ENCODE measurements around the gene SF3B2.
"Not testable (repeated sequence)": the region's sequence is repeated elsewhere in the genome, so short reads cannot be mapped to it uniquely, and the experiment has no call there.

Gene SF3B2

DNA sequence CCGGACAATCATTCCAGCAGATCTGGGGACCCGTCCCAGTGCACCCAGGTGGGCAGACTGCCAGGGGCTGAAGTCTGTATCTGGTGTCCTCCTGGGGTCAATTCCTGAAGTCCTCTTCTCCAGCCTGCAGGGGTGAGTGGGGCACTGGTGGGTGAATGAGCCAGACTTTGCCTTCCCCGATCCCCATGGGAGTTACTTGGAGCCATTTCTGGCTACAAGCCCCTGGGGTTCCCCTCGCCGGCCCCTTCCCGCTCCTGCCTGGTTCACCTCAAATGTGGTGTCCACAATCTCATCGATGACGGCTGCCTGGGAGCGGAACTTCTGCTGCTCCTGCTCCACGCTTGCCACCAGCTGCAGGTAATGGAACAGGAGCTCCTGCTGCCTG is 35.4 kb upstream of the SF3B2 start:
- FAIRE-seq: no peak

DNA sequence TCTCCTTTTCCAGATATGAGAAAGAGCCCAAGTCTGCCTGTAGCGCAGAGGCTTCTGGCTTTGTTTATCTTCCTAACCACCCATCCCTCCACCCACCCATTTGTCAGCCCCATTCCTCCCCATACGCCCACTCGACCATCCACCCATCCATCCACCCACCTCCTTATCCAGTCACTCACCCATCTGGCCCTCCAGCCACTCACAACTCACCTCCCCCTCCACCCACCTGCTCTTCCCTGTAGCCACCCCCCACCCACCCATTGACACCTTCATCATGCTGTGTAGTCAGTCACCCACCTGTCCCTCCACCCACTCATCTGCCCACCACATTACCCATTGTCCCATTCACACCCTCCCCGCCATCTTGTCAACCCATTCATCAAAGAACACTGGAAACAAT is 34.8 kb upstream of the SF3B2 start:
- no peak for FAIRE-seq

DNA sequence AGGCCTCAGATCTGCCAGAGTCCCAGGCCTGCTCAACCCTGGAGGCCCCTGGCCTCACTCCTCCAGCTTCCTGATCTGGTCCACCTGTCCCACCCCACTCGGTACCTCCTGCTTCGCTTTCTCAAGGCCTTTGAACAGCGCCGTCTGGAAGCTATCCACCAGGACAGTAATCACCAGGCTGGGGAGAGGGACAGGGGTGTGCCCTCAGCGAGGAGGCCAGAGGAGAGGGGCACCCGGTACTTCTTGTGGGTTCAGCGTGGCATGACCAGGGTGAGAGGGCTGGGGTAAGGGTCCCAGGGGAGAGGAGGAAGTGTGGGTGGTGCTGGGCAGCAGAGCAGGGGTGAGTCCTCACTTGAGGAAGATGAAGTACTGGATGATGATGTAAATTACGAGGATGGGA is 32.0 kb upstream of the SF3B2 start:
- FAIRE-seq: no peak

DNA sequence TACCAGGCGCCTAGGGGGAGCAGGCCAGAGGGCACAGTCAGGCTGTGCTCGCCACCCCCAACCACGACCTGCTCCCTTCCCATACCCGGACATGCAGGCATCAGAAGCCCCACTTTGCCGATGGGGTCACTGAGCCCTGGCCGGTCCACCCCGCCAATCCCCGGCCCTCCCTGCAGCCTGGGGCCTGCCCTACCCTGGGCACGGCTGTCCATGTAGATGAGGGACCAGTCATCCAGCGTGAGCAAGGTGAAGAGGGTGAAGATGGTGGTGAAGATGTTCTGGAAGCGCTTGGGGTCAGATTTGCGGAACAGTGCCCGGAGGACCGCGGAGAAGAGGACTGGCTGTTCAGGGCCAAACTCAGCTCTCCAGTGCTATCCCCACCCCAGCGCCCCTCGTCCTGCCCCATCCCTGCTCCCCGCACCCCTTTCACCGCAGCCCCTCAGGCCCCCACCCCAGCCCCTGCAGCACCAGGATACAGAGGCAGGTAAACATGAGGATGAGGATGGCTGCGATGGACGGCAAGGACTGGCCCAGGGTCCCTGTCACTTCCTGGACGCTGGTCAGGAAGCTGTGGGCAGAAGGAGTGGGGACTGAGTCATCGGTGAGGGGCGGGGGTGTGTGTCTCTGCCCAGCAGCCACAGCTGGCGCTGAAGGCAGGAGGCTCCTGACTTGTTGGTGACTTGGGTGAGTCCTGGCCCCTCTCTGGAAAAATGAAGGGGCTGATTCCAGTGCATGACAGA is 31.4 kb upstream of the SF3B2 start:
- no peak for FAIRE-seq

DNA sequence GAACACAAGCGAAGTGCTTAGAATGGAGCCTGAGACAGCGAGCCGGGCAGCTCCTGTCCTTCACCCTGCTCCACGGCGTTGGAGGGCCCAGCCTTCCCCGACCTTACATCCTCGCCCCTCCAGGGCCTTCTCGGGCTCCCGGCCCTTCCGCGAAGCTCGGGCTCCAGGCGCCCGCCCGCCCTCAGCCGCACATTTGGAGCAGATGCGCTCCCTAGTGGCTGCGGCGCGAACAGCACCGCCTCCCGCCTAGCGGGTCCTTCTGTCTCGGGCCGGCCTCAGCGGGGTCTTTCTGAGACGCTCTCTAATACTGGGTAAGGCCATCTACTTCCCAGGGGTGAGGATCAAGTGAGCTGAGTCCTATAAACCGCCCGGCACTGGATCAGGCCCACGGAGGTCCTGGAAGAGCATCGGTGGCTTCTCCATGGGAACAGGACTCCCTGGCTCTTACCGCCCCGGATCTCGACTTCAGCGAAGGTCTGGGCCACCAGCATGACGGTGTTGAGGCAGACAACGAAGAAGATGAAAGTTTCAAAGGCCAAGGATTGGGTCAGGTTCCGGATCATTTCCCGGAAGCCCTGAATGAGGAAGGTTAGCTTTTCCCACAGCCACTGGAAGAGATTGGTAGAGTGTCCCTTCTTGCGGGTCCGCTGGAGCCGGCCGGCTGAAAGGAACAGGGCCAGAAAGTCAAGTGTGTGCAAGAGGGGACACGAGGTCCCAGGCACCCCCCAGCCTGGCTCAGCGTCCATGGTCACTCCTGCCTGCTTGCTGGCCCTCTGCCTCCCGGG is 29.6 kb upstream of the SF3B2 start:
- no peak for FAIRE-seq

DNA sequence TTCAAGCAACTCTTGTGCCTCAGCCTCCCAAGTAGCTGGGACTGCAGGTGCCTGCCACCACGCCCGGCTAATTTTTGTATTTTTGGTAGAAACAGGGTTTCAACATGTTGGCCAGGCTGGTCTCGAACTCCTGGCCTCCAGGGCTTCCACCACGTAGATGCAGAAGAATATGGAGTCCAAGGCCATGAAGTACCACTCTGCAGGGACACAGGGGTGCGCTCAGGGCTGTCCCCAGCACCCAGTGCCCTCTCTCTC is 29.1 kb upstream of the SF3B2 start:
- FAIRE-seq: not testable (repeated sequence)

DNA sequence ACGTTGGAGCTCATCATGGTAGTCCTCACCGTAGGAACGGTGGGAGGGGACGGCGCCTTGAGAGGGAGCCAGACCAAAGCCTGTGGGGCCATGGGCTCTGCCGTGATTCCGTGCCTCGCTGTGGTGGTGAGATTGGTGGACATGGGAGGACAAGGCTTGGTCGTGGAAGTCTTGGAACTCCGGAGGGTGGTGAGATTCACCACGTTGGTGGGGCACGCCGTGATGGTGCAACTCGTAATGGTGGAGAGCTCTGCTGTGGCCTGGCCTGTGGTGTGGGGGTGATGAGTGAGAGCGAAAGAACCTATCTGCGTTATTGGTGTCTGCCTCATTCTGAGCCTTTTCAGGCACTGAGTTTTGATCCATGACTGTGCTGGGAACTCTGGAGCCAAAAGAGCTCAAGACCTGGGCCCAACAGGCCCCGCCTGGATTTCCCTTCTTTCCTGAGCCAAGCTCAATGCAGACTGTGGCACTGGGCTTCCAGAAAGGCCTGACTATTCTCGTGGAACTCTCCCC is 26.1 kb upstream of the SF3B2 start, which contains the start of gene CATSPER1:
TSS of gene CATSPER1 (minus strand) at position 463 of the 513 bp plus-strand sequence. CDS start at position 363, 100 bp downstream.
- FAIRE-seq: no peak

DNA sequence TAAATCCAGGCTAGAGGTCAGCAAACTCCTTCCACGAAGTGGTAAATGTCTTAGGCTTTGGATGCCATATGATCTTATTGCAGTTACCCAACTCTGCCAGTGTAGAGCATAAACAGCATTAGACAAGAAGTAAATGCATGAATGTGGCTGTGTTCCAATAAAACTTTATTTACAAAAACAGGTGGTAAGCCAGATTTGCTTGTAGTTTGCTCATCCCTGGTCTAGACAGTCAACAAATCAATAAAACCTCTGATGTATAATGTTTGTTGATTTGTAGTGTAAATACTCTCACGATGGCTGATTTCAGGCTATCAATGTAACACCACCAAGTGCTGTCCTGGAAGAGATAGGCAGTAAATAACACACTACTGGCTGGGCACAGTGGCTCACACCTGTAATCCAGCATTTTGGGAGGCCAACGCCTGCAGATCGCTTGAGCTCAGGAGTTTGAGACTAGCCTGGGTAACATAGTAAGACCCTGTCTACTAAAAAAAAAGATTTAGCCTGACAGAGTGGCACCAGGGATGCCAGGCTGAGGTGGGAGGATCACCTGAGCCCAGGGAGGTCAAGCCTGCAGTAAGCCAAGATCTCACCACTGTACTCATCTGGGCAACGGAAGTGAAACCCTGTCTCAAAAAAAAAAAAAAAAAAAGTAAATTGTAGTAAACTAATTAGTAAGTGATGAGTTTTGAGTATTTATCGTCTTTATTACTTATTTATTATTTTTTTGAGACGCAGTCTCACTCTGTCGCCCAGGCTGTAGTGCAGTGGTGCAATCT is 19.0 kb upstream of the SF3B2 start:
- no peak for FAIRE-seq

DNA sequence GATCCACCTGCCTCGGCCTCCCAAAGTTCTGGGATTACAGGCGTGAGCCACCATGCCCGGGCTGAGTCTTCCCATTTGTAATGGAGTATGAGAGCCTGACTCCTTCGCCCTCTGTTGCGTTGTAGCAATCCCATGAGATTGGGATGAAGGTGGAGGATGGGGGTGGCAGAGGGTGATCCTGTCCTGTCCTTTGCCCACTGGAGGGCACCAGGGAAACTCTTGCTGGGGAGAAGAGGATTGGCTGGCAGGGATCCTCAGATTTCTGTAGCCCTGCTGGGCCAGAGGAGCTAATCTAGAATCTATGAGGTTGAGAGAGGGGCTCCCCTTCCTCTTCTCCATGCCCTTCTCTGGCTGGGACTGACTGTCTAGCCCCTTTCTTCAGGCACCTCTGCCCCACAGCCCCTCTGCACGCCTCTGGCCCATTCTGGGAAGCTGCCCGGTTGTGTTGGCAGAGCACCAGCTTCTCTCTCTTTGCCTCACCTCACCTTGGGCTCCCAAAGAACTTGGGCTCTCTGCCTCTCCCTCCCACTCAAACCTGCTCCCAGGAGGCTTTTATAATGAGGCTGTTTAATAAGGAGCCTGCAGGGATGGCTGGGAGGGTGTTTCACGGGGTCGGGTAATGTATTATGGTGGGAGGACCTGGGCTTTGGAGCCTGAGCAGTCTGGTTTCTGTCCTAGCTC is 16.4 kb upstream of the SF3B2 start:
- FAIRE-seq: no peak

DNA sequence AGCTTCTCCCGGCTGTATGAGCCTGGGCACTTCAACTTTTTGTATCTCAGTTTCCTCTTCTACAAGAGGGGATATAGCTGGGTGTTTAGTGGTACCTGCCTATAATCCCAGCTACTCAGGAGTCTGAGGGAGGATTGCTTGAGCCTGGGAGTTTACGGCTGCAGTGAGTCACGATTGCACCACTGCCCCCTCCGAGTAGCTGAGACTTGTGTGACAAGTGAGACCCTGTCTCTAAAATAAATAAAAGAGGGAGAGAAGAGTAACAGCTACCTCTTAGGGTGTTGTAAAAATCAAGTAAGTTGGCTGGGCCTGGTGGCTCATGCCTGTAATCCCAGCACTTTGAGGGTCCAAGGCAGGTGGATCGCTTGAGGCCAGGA is 15.8 kb upstream of the SF3B2 start:
- FAIRE-seq: no peak

DNA sequence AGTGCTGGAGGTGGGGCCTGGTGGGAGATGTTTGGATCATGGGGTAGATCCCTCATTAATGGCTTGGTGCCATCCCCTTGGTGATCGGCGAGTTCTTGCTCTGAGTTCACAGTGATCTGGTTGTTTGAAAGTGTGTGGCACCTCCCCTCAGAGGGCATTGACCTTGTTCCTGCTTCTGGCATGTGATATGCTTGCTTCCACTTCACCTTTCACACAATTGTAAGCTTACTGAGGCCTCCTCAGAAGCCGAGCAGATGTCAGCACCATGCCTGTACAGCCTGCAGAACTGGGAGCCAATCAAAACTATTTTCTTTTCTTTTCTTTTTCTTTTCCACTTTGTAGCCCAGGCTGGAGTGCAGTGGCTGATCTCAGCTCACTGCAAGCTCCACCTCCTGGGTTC is 14.8 kb upstream of the SF3B2 start:
- FAIRE-seq: no peak

DNA sequence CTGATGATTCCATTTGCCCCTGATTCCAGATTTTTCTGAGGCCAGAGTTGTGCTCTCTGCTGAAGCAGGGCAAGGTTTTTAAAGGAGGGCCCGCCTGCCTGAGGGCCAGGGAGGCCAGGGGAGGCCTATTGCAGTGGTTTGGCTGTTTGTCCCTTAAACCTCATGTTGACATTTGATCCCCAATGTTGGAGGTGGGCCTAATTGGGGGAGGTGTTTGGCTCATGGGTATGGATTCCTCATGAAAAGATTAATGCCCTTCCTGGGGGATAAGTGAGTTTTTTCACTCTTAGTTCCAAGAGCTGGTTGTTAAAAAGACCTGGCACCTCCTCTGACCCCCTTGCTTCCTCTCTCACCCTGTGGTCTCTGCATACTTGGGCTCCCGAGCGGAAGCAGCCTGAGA is 12.4 kb upstream of the SF3B2 start:
- FAIRE-seq: no peak

DNA sequence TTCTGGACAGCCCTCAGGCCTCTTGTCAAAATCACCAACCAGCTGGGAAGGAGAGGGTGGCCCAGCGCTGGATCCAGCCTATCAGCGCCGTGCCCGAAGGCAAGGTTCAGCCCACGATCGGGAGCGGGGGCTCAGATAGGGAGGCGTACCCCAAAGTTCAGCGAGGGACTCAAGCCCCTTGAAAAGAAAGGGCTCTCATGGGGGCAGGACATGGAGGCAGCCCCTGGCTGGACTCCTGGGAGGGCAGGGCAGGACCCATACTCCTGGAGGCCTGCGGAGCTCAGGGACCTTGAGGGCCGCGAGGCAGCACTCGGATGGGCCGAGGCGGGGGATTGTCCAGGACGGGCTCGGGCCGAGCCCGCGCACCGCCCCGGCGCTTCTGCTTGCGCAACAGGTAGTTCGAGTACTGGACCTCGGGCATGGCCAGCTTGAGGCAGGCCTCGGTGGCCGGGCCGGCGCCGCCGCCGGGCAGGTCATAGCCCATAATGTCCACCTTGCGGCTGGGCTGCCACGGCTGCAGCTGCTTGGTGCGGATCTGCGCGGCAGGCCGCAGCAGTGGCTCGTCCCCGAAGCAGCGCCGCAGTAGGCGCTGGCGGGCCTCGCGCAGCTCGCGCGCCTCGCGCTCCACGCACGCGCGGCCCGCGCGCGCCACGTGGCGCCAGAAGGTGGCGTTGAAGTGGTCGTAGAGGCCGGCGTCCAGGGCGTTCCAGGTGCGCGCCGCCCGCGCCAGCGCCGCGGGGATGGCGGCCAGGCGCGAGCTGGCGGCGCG is 9.8 kb upstream of the SF3B2 start:
- no peak for FAIRE-seq

DNA sequence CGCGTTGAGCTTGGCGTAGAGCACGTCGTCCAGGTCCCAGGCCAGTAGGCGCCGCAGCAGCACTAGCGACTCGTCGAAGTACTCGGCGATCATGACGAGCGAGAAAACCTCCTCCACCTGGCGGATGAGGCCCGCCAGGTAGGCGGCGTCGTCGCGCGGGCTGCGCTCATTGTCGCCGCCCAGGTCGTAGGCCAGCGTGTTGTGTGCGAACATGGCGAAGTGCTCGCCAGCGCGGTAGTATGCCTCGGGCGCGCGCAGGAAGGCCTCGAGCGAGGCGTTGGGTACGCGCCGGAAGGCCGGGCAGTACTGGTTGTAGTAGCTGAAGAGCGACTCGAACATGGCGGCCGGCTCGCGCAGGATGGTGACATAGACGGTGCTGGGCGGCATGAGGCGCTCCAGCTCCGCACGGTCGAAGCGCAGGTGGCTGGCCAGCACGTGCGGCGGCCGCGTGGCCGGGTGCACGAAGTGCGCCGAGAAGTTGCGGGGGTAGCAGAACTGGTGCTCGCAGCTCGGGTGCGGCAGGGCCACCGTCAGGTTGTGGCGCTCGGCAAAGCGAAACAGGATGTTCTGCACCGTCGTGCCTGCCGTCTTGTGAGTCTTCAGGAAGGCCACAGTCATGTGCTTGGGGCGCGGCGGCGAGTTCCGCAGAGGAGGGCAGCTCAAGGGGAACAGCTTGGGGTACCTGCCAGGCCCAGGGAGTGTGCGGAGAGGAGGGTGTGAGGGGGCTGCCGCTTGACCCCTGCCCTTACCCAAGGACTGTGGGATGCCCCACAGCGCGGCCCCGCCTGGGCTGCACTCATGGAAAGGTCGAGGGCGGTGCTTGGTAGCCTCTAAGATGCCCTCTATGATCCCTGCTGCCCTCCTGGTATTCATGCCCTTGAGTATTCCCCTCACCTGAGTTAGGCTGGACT is 8.9 kb upstream of the SF3B2 start:
- no peak for FAIRE-seq

DNA sequence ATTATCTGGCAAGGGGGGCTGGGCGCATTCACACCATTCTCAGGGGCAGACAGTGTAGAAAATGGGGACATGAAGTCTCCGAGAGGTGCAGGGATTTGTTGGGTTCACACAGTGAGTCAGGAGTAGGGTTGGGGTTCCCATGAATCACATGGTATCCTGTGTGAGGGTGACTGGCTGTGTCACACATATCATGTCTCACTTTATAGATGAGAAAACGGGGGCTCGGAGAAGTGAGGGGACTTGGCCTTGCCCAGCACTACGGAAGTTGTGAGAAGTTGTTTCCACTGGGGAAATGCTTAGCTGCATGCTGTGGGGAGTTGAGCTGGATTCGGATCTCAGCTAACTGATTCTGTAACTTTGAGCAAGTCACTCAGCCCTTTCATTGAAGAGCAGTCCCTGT is 7.4 kb upstream of the SF3B2 start:
- no peak for FAIRE-seq

DNA sequence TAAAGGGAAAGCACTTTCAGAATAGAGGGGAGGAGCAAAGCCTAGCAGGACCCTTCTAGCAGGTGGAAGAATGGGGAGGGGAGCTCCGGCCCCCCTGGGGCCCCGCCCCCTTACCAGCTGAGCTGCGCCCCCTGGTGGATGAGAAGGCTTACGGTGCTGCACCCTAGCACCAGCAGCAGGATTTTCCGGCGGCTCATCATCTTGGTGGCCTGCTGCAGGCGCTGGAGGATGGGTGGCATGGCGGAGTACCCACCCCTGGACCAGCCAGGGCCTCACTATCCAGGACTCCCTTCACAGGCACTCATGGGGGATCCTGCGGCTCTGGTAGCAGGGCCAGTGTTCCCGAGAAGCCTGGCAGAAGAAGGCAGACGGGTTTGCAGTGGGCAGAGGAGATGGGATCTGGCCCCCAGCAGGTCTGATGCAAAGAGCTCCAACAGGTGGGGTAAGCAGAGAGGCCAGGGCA is 7.0 kb upstream of the SF3B2 start:
- no peak for FAIRE-seq

DNA sequence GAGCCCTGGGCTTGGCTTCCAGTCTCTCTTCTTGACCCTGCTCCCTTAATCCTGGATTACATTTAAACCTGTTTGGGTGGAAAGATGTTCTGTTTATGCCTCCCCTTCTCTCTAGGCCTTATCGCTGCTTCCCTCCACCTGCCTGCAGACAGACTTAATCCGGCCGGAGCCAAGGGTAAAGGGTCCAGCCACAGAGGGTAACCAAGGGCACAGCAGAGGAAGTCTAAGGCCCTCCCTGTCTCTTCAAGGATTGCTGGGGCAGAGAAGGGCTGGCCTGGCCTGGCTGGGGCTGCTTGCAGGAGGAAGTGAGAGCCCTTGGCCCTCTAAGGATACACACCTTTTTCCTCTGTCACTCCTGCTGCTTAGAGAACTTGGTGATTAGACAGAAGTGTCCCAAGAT is 5.3 kb upstream of the SF3B2 start:
- no peak for FAIRE-seq

DNA sequence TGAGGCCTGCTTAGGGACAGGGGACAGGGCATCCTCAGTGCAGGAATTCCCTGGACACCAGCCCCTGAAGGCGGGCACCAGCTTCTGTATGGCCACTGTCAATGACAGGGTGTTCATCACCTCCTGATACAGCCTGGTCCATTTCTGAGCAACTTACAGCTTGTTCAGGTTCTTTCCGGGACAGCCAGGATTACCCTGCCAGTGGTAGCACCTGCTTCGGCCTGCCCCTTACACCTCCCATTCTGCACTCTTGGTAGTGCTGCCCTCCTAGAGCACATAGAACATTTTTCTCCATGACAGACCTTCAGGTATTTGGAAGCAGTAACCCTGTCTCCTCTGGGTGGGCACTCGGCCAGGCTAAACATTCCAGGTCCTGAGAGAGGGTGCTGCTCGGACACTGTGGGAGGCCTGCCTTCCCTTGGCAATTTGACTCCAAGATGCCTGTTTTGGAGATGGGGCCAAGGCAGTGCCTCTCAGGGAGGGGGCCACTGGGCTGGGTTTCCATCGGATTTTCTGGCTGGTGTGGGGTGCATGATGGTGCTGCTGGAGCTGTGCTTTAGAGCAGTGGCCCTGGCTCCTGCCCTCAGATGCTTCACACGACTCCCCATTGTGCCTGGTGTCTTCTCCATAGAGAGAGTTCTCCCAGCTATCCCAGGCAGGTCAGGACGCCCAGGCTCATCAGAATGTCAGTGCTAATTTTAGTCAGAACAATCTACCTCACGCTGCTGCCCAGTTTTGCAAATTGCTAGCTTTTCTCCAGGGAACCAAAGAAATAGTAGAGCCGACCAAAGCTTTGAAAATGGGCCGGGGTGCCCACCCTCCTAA is 4.4 kb upstream of the SF3B2 start:
- FAIRE-seq: no peak

DNA sequence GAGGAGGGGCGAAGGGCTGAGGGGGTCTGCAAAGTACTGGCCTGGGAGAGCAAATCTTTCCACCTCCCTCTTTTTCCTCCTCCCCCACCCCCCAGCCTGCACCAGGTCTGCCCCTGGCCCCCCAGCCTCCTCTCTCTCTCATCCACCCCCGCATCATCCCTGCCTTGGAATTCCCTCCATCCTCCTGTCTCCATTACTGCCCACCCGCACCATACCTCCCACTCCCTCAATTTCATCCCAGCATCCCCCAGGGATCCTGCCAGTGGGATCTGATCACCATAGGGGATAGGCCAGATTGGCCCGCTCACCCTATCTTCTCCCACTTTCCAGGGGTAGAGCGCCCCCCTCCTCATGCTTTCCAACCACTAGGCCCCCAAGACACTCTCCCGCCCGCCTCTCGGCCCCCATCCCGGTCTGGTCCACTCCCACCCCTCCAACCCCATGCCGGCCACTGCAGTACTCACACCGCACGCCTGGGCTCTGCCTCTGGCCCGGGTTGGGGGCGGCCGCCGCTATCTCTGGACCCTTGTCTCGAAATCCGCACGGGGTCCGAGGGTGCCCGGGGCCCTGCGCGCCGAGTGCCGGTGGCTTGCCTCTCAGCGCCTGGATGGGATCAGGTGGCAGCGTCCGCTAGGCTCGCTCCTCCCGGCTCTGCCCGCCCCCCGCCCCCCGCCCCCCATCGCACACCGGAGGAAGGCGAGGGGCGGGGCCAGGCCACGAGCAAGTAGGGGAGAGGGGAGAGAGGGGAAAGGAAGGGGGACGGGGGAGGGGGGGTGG is 3.4 kb upstream of the SF3B2 start, which contains the start of gene GAL3ST3:
TSS of gene GAL3ST3 (minus strand) at position 615 of the 777 bp plus-strand sequence. CDS start 3,746 bp downstream, outside the sequence.
- FAIRE-seq: no peak

All from islet of Langerhans (tissue), 1 donor.